Measurements from ENCODE around the gene TTC23L. TPM values are rescaled to one million over a fixed set of nuclear protein-coding genes. Genes with fewer than 3 reads are reported as not detected.

Gene TTC23L
- total and polyA plus RNA-seq, 4 donors, result 4.1 to 6.1 (median 4.9) TPM

DNA sequence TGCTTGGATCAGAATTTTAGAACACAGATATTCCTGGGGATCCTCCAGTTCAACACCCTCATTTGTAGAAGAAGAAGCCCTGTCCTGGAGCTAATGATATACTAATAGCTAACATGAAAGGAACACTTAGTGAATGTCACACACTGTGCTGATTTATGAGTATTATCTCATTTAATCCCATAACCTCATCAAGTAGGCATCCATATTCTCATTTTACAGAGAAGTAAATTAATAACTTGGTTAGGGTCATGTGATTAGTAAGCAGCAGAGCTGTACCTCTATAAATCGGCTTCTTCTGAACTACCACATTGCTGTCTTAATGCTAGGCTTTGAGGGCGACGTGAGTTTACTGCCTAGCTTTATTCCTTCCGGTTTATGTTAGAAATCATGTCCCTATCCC, 6.0 kb downstream of the TTC23L start:
- no peak for DNase-seq (ENCODE audit: low read depth in 4 of 6, low spot score in 6 of 6)
- Histone ChIP-seq H3K9me3 (ENCODE audit: control insufficient read depth, insufficient read depth, low read length) (no peaks in the 10 kb centered on the region), H3K4me3 (ENCODE audit: low read depth, low read length) (no peak overlapping the region), H3K27ac (ENCODE audit: low read depth, low read length) (no peak overlapping the region), H3K27me3 (ENCODE audit: control insufficient read depth, insufficient read depth, low read length) (no peaks in the 10 kb centered on the region), H3K36me3 (ENCODE audit: control insufficient read depth, insufficient read depth, low read length) (no peaks in the 10 kb centered on the region), H3K4me1 (ENCODE audit: control insufficient read depth, insufficient read depth, low read length) (no peaks in the 10 kb centered on the region)
- WGBS (ENCODE audit: insufficient coverage), result no CpG with 5 or more reads among the region's 4 CpGs

DNA sequence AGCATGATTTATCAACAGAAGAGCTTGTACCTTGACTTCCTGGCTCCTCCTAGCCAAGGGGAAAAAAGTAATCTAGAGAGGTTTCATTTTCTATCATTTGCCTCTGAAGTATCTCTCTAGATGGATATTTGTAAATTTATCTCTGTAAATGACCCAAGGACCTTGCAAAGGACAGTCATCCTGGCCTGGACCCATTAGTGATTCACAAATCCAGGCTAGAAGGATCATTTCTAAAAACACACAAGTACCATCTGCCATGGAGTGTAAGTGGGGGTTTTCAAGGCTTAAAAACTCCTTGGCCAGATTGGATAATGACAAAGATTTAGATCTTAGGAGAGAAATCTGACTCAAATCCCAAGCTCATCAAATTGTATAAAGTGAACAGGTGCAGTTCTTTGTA, 8.1 kb downstream of the TTC23L start:
- Histone ChIP-seq H3K9me3 (ENCODE audit: control insufficient read depth, insufficient read depth, low read length) (no peaks in the 10 kb centered on the region), H3K27ac (ENCODE audit: low read depth, low read length) (no peak overlapping the region), H3K36me3 (ENCODE audit: control insufficient read depth, insufficient read depth, low read length) (no peaks in the 10 kb centered on the region), H3K4me1 (ENCODE audit: control insufficient read depth, insufficient read depth, low read length) (no peaks in the 10 kb centered on the region), H3K27me3 (ENCODE audit: control insufficient read depth, insufficient read depth, low read length) (no peaks in the 10 kb centered on the region), H3K4me3 (ENCODE audit: low read depth, low read length) (no peak overlapping the region)
- DNase-seq (ENCODE audit: low read depth in 4 of 6, low spot score in 6 of 6), result no peak

- WGBS (ENCODE audit: insufficient coverage), result 96% methylated on average over 4 of the region's 4 CpGs
- no peak overlapping the region for H3K4me3 ChIP-seq (ENCODE audit: low read depth, low read length)
- no peaks in the 10 kb centered on the region for H3K36me3 ChIP-seq (ENCODE audit: control insufficient read depth, insufficient read depth, low read length)
- no peaks in the 10 kb centered on the region for H3K4me1 ChIP-seq (ENCODE audit: control insufficient read depth, insufficient read depth, low read length)
- no peaks in the 10 kb centered on the region for H3K9me3 ChIP-seq (ENCODE audit: control insufficient read depth, insufficient read depth, low read length)
- H3K27ac ChIP-seq (ENCODE audit: low read depth, low read length), result no peak overlapping the region
- DNase-seq (ENCODE audit: low read depth in 4 of 6, low spot score in 6 of 6), result no peak
- no peaks in the 10 kb centered on the region for H3K27me3 ChIP-seq (ENCODE audit: control insufficient read depth, insufficient read depth, low read length)
Observed at GRCh38 chr5:34847552-34847951, 8.6 kb downstream of the TTC23L start.

- WGBS (ENCODE audit: insufficient coverage), result no CpG with 5 or more reads among the region's 2 CpGs
- no peak for DNase-seq (ENCODE audit: low read depth in 4 of 6, low spot score in 6 of 6)
- Histone ChIP-seq H3K27ac (ENCODE audit: low read depth, low read length) (no peak overlapping the region), H3K4me3 (ENCODE audit: low read depth, low read length) (no peak overlapping the region), H3K4me1 (ENCODE audit: control insufficient read depth, insufficient read depth, low read length) (no peaks in the 10 kb centered on the region), H3K36me3 (ENCODE audit: control insufficient read depth, insufficient read depth, low read length) (no peaks in the 10 kb centered on the region), H3K27me3 (ENCODE audit: control insufficient read depth, insufficient read depth, low read length) (no peaks in the 10 kb centered on the region), H3K9me3 (ENCODE audit: control insufficient read depth, insufficient read depth, low read length) (no peaks in the 10 kb centered on the region)
Observed at GRCh38 chr5:34848230-34848629, 9.3 kb downstream of the TTC23L start.

- no CpG with 5 or more reads among the region's 3 CpGs for WGBS (ENCODE audit: insufficient coverage)
- Histone ChIP-seq H3K9me3 (ENCODE audit: control insufficient read depth, insufficient read depth, low read length) (no peaks in the 10 kb centered on the region), H3K4me3 (ENCODE audit: low read depth, low read length) (no peak overlapping the region), H3K27me3 (ENCODE audit: control insufficient read depth, insufficient read depth, low read length) (no peaks in the 10 kb centered on the region), H3K27ac (ENCODE audit: low read depth, low read length) (no peak overlapping the region), H3K4me1 (ENCODE audit: control insufficient read depth, insufficient read depth, low read length) (no peaks in the 10 kb centered on the region), H3K36me3 (ENCODE audit: control insufficient read depth, insufficient read depth, low read length) (no peaks in the 10 kb centered on the region)
- no peak for DNase-seq (ENCODE audit: low read depth in 4 of 6, low spot score in 6 of 6)
Observed at GRCh38 chr5:34849253-34849652, 10.3 kb downstream of the TTC23L start.

GRCh38 chr5:34854459-34855174, 15.7 kb downstream of the TTC23L start:
- WGBS (ENCODE audit: insufficient coverage), result 43% methylated on average over 2 of the region's 4 CpGs
- Histone ChIP-seq H3K4me3 (ENCODE audit: low read depth, low read length) (no peak overlapping the region), H3K27me3 (ENCODE audit: control insufficient read depth, insufficient read depth, low read length) (no peaks in the 10 kb centered on the region), H3K27ac (ENCODE audit: low read depth, low read length) (no peak overlapping the region), H3K4me1 (ENCODE audit: control insufficient read depth, insufficient read depth, low read length) (no peaks in the 10 kb centered on the region), H3K9me3 (ENCODE audit: control insufficient read depth, insufficient read depth, low read length) (no peaks in the 10 kb centered on the region), H3K36me3 (ENCODE audit: control insufficient read depth, insufficient read depth, low read length) (no peaks in the 10 kb centered on the region)
- DNase-seq (ENCODE audit: low read depth in 4 of 6, low spot score in 6 of 6), result peak in 2 of 6 donors; percentile 39 to 72

DNA sequence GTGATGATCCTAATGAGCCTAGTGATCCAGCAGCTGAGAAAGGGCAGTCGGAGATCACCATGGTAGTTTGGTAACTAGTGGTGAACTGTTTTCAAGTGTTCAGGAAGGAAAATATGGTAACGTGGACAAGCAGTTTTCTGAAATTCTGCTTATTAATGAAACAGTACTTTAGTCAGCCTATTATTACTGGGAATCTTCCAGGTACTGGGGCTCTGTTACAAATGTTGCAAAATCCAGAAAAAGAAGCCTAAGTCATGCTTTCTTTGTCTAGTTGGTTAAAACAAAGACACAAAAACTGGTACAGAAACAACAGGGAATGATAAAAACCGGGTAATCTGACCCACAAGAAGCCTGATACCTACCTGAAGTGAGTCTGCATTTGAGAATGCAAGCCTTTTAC, 18.2 kb downstream of the TTC23L start:
- no peak overlapping the region for H3K4me3 ChIP-seq (ENCODE audit: low read depth, low read length)
- WGBS (ENCODE audit: insufficient coverage), result 83% methylated on average over 2 of the region's 3 CpGs
- no peak overlapping the region for H3K27ac ChIP-seq (ENCODE audit: low read depth, low read length)
- DNase-seq (ENCODE audit: low read depth in 4 of 6, low spot score in 6 of 6), result no peak
- no peaks in the 10 kb centered on the region for H3K36me3 ChIP-seq (ENCODE audit: control insufficient read depth, insufficient read depth, low read length)
- no peaks in the 10 kb centered on the region for H3K4me1 ChIP-seq (ENCODE audit: control insufficient read depth, insufficient read depth, low read length)
- H3K27me3 ChIP-seq (ENCODE audit: control insufficient read depth, insufficient read depth, low read length), result no peaks in the 10 kb centered on the region
- H3K9me3 ChIP-seq (ENCODE audit: control insufficient read depth, insufficient read depth, low read length), result no peaks in the 10 kb centered on the region

GRCh38 chr5:34857894-34858293, 18.9 kb downstream of the TTC23L start:
- Histone ChIP-seq H3K27me3 (ENCODE audit: control insufficient read depth, insufficient read depth, low read length) (no peaks in the 10 kb centered on the region), H3K4me3 (ENCODE audit: low read depth, low read length) (no peak overlapping the region), H3K27ac (ENCODE audit: low read depth, low read length) (no peak overlapping the region), H3K4me1 (ENCODE audit: control insufficient read depth, insufficient read depth, low read length) (no peaks in the 10 kb centered on the region), H3K36me3 (ENCODE audit: control insufficient read depth, insufficient read depth, low read length) (no peaks in the 10 kb centered on the region), H3K9me3 (ENCODE audit: control insufficient read depth, insufficient read depth, low read length) (no peaks in the 10 kb centered on the region)
- DNase-seq (ENCODE audit: low read depth in 4 of 6, low spot score in 6 of 6), result no peak
- no CpG with 5 or more reads among the region's 1 CpG for WGBS (ENCODE audit: insufficient coverage)

DNA sequence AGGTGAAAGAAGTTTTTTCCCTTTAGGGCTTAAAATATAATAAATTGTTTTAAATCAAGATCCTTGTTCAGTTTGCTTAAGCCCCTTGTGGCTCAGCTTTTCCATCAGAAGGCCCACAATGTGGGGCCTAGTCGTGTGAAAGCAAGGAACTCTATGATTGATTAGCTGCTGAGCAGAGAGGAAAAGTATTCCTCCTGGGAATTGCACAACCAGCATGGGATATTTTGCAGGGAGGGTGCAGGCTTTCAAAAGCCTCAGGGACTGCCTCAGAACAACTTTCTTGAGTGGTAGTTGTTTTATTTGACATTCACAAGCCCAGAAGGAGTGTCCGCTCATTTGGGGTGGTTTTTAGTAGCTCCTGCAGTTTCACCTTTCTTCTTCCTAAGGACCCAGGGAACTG, 19.8 kb downstream of the TTC23L start:
- Histone ChIP-seq H3K4me3 (ENCODE audit: low read depth, low read length) (no peak overlapping the region), H3K4me1 (ENCODE audit: control insufficient read depth, insufficient read depth, low read length) (no peaks in the 10 kb centered on the region), H3K9me3 (ENCODE audit: control insufficient read depth, insufficient read depth, low read length) (no peaks in the 10 kb centered on the region), H3K27ac (ENCODE audit: low read depth, low read length) (no peak overlapping the region), H3K36me3 (ENCODE audit: control insufficient read depth, insufficient read depth, low read length) (no peaks in the 10 kb centered on the region), H3K27me3 (ENCODE audit: control insufficient read depth, insufficient read depth, low read length) (no peaks in the 10 kb centered on the region)
- DNase-seq (ENCODE audit: low read depth in 4 of 6, low spot score in 6 of 6), result no peak
- 50% methylated on average over 1 of the region's 2 CpGs for WGBS (ENCODE audit: insufficient coverage)

- 100% methylated on average over 2 of the region's 5 CpGs for WGBS (ENCODE audit: insufficient coverage)
- Histone ChIP-seq H3K36me3 (ENCODE audit: control insufficient read depth, insufficient read depth, low read length) (no peaks in the 10 kb centered on the region), H3K4me1 (ENCODE audit: control insufficient read depth, insufficient read depth, low read length) (no peaks in the 10 kb centered on the region), H3K4me3 (ENCODE audit: low read depth, low read length) (no peak overlapping the region), H3K27ac (ENCODE audit: low read depth, low read length) (no peak overlapping the region), H3K9me3 (ENCODE audit: control insufficient read depth, insufficient read depth, low read length) (no peaks in the 10 kb centered on the region), H3K27me3 (ENCODE audit: control insufficient read depth, insufficient read depth, low read length) (no peaks in the 10 kb centered on the region)
- DNase-seq (ENCODE audit: low read depth in 4 of 6, low spot score in 6 of 6), result no peak
Observed at GRCh38 chr5:34859253-34859652, 20.3 kb downstream of the TTC23L start.

Measured in spinal cord (tissue), 10 donors.